GOT3 (cell line): ENCODE data around the gene C1orf198.

Experiments
- DNase-seq: peaks from one replicate; lab custom pipeline; 2025; ENCODE audit warnings: mixed read lengths; lab: John Stamatoyannopoulos, UW

C1orf198 gene

DNA sequence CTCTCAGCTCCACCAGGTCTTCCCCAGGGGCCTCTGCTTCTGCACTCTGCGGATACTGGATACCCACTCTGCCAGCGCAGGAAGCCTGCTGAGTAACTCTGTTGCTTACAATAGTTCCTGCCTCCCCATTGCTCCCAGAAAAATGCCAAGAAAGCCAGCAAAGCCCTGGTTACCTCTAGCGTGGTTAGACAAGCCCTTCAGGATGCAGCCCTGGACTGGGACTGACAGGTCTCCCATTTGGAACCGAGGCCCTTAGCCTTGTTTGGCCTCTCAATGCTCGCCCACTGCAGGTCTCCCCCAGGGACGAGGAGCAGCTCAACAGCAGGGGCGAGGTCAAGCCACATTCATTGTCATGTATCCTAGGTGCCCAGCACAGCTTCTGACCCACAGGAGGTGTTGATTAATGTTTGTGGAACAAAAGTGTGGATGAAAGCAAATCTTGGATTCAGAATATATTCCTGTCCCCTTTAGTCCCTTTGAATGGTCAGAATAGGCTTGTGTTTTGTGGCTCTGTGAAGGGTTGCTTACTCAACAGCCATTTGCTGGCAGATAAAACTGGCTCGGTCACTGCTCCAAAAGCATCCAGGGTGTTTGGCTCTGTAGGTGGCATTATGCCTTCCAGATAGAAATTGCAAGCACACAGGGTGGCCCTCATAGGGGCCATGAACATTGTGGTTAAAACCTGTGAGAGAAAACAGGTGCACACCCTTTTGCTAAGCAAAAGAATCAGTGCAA, 58.9 kb downstream of the C1orf198 start:
- DNase-seq = no peak

DNA sequence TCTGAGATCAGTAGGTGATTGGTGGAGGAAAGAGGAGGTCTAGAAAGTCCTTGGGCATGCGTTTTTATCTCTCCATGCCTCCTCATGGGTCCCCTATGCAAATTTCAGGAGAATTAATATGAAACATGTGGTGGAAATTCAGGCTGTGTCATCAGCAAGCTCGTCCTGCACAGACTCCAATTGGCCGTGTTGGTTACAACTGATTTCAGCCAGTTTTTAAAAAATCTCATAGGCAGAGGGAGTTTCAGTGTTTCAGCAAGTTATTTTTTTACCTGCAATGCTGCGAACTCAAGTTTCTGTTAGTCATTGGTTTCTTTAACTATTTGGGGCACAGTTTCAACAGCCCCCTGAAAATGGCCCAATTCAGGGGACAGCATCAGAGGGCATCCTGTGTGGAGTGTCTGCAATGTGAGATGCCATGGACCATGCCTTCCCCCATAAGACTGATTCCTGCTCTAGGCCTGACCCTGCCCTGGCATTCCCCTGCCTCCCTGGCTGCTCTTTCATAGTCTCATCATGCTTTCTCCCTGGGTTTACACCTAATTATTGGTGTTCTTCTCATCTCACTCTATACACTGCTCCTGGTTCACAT, 59.9 kb downstream of the C1orf198 start:
- no peak for DNase-seq

DNA sequence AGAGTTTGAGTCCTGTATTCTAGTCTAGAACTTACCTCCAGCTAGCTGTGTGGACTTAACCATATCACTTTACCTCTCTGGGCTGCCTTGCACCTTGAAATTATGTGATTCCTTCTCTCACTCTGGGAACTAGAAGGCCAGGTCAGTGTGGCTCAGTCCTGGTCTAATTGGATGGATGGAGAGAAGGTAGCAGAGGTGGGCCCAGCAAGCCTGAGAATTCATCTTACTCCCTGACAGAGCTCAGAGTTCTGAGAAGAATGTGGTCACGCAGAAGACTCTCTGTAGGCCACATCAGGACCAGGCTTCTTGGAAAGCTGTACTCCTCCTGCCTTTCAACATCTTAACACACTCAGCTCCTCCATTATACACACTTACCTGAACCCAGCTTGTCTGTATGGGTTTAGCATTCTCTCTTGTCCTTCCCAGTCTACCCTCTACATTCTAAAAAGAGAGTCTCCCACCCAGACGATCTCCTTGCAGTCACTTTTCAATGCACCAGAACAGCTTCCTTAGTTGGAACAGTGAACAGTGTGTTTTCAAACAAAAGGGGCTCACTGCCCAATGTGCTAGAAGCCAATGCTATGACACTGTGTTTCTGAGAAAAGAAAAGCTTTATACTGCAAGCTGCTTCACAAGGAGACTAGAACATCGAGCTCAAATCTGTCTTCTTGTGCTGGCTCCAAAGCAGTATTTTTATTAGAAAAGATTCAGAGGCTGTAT, 60.6 kb downstream of the C1orf198 start:
- DNase-seq = no peak

DNA sequence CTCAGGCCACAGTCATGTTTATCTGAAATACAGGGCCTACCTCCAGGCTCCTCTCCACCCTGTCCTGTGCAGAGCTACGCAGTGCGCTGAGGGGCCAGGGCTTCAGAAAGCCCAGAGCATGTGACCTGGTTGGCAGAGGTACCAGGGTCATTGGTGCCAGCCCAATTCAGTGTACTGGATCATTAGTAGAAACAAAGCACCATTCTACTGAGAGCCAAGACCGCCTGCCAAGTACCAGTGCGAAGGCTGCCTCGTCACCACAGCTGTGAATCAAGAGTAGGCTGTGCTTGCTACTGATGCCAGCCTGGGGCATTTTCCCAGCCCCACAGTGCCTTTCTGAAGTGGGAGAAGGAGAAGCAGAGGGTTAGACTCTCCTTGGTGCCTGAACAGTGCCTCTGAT, 61.3 kb downstream of the C1orf198 start:
- no peak for DNase-seq

DNA sequence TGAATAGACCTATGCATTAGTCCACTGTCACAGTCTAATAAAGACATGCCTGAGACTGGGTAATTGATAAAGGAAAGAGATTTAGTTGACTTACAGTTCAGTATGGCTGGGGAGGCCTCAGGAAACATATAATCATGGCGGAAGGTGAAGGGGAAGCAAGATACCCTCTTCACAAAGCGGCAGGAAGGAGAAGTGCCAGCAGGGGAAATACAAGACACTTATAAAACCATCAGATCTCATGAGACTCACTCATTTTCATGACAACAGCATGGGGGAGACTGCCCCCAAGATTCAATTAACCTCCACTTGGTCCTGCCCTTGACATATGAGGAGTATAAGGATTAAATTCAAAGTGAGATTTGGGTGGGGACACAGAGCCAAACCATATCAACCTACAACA, 61.8 kb downstream of the C1orf198 start:
- DNase-seq = no peak

DNA sequence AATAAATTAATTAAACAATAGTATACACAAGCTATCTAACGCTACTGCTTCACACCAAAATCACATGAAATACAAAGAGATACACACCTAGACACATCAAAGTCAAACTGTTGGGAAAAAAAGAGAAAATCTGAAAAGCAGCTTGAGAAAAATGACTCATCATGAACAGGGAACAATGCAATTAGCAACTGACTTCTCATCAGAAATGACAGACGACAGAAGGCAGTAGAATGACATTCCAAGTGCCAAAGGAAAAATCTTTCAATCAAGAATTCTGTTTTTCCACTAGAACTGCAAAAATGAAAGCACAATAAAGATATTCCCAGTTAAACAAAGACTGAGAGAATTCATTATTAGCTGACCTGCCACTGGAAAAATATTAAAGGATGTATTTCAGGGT, 63.9 kb downstream of the C1orf198 start:
- DNase-seq = no peak

DNA sequence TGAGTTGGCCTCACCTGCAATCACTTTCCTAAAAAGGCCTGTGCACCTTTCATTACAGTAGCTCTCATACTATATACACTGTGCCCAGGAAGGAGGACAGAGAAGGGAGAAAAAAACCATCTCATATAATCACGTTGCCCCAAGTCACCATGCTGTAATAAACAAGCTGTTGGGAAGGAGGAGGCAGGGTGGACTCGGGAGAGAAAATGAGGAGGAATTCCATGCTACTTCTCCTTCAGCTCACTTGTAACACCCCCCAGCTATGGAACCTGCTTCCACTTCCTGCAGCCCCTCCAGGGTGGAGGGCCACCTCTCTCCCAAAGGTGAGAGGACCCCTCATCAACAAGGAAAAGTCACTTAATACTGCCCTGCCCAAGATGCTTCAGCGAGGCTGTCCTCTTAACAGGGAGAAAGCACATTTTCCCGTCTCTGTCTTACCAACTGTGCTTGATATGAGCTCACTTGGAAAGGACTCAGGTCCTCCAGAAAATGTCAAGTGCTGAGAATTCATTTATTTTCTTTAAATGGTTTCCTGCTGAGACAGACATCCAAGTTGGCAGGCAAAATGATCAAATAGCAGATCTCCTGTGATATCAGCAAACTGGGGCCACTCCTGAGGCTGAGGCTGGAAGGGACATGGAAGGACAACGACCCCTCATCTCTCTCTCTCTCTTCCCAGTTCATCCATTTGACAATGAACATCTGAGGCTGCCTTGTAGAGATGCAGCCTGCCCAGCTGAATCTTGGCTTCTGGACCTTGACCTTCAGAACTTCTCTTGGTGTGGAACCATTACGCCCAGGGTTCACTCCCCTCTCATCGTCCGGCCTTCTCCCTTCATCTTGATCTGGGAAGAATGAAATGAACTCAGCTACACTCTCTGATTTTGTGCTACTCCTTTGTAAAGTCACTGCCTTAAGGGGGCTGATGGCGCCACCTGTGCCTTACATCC, 67.2 kb downstream of the C1orf198 start:
- DNase-seq = no peak

DNA sequence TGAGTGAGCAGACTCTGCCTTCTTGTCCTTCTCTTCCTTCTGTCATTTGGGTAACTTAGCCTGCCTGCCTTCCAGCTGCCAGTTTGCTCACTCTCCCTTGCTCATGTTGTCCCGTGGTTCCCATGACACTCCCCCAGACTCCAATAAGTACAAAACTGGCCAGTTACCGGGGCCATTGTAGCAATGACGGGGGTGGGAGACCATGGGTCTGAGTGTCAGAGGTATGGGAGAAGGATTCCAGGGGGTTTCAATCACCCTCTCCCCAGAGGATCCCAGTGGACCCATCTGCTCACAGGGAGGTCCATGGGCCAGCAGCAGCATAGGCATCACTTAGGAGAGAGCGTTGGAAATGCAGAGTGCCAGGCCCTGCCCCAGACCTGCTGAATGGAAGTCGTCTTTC, 69.8 kb downstream of the C1orf198 start:
- no peak for DNase-seq

DNA sequence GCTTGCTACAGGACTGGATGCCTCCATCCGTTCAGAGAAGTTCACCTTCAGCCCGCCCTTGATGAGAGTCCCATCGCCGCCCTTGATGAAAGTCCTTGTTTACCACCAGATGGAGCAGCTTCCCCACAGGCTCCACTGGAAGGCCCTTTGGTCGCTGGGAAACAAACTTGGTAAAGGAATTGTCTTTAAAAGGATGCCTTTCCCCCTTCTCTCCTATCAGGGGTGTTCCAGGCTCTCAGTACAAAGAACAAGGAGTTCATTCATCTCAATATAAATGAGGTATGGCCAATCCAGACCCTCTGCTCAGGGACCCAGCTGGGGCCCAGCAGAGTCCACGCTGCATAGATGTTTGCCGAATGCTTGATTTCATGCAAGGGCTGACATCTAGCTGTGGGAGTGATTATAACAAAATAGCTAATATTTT, 70.4 kb downstream of the C1orf198 start:
- DNase-seq = no peak

DNA sequence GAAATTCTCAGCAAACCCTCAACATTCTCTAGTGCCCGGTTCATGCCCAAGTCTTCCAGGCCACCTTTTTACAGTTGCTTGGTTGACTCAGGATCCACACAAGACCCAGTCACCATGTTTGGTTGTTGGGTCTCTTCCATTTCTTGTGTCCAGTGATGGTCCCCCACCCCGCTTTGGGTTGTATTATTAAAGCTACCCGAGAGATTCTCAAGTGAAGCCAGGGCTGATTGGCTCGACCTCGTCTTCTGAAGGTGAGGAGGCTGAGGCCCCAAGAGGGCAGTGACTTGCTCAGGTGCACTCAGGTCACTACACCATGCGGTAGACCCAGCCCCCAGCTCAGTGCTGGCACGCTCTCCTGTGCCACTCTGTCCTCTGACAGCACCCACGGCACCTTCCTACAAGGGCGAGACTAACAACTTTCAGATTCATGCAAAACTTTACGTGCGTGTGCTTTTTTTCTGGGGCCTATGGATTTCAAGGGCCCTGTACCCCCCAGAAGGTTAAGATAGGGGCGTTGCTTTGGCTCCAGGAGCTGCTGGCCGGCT, 70.9 kb downstream of the C1orf198 start:
- no peak for DNase-seq

DNA sequence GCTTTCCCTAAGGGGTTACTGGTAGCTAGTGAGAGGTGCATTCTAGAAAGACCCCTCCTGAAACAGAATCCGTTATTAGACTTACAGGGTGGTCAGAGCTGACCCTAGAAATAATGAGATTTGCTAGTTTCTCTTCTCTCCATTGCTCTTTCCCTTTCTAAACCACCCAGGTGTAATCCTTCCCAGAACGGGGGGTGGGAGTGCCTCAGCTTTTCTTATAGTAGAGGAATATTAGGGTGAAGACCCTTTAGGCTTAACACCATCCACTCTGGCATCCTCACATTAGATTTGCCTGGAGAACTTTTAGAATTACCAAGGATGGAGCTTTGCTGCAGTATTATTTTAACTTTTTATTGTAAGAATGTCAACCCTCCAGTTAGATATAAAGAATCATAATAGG, 71.7 kb downstream of the C1orf198 start:
- DNase-seq = no peak

DNA sequence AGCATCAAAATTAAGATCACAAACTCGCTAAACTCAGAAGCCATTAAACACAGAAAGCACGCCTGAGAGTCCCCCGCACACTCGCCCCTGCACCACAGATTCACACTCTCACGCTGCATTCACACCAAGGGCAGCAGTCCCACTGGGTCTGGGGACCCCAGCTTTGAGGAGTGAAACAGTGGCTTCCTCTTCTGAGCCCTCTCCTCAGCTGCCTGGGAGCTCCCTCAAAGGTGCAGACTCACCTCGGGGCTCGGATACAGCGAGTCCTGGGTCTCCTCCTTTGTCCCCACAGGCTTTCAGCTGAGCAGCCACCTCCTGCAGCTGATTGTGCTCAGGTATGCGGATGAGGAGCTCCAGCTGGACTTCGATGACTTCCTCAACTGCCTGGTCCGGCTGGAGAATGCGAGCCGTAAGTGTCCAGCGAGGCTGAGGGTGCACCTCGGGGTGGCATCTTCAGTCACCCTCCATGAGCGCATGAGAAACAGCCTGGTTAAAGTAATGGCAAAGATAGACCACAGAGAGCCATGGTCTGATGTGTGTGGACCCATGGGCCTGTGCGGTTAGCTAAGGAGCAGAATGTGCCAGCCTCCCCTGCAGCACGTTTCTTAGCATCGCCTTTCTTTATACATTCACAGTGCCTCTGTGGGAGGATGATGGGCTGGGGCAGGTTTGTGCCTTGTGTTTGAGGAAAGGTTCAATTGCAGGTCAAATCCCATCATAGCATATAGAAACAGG, 73.3 kb downstream of the C1orf198 start:
- no peak for DNase-seq

DNA sequence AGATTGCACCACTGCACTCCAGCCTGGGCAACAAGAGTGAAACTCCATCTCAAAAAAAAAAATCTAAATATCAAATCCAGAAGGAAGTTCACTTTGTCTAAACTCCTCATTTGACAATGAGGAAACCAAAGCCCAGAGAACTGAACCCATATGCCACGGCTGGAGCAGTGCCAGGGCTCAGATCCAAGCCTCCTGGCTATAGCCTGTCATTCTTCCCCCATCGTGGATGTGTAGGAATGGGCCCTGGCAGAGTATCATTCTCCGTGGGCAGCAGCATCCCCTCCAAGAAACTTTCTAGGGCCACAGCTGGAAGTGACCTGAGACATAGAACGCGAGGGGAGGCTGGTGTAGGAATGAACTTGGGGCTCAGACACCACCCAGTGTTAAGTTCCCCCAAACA, 73.9 kb downstream of the C1orf198 start:
- no peak for DNase-seq

DNA sequence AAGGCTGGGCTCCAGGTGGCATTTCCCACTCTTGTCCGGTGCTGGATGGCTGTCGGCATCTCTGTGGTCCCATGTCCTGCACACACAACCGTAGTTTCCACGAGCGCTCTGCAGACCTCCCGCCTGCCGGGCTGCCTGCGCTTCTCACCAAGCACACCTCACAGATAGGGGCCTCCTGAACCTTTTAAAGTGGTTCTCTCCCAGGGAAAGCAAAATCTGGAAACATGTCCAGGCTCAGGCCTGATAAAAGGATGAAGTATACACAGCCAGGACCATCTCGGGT, 74.9 kb downstream of the C1orf198 start:
- DNase-seq = no peak

DNA sequence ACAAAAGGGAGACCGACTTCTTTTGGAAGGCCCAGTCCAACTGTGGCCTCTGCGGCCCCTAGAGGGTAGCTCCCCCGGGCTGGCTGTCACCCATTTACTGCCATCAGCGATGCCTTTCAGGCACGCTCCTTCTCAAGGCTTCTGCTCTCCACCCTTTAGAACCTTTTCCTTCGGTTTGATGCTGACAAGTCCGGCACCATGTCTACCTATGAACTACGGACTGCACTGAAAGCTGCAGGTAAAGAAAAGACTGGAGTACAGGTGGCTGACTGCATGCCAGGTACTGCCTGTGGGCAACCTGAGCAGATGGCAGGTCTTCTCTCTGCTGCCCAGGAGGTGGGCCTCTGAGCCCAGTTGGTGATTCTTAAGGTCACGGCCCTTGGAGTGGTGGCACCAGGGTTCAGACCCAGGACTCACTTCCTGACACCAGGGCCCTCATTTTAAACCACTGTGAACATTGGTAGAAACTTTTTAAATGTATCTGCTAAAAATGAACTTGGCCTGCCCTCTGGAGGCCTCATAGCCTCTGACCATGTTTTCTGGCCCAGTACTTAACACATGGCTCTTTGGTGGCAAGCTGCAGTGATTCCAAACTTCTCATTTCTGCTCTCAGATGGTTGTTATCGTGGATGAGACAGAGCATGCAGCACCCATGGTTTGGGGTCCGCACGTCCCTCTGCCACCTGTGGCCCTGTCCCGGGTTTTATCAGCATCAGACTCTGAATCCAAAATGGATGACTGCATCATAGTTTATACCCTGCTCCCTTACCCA, 75.4 kb downstream of the C1orf198 start:
- no peak for DNase-seq

DNA sequence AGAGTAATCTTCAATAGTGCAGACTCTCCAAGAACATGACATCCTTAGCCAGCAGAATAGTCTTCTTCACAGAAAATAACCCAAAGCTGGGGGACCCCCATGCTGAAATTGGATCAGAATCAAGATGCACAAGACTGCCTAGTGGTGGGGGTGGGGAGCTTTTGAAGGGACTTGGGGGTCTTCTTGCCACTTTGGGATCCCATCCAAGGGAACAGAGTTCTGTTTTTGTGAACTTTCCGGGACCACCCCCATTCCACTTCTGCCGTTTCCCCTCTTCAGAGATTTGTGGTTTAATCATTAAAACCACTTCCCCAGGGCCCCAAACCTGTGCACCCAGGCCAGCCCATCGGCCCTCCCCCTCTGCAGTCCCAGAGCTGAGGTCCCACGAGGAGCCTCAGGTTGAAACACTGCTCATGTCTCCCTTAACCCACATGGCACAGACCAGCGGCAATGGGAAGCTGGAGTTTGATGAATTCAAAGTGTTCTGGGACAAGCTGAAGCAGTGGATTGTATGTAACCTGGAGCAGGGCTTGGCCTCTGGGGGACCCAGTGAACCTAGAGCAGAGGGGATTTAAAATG, 76.2 kb downstream of the C1orf198 start:
- DNase-seq = no peak

DNA sequence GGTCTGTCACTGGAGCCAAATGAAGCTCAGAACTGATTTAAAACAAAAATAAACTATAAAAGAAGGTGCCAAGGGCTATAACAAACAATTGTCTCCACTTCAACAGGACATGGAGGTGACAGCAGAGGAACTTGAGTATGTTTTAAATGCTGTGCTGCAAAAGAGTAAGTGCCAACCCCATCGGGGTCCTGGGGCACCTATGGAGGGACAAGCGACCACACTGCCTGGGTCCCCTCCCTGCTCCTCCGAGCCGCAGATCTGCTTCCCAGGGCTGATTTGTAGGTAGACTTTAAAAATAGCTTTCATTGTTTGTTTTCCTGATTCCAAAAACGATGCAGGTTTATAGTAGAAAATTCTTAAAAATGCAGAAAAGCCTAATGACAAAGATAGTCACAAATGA, 78.3 kb downstream of the C1orf198 start:
- DNase-seq = no peak

DNA sequence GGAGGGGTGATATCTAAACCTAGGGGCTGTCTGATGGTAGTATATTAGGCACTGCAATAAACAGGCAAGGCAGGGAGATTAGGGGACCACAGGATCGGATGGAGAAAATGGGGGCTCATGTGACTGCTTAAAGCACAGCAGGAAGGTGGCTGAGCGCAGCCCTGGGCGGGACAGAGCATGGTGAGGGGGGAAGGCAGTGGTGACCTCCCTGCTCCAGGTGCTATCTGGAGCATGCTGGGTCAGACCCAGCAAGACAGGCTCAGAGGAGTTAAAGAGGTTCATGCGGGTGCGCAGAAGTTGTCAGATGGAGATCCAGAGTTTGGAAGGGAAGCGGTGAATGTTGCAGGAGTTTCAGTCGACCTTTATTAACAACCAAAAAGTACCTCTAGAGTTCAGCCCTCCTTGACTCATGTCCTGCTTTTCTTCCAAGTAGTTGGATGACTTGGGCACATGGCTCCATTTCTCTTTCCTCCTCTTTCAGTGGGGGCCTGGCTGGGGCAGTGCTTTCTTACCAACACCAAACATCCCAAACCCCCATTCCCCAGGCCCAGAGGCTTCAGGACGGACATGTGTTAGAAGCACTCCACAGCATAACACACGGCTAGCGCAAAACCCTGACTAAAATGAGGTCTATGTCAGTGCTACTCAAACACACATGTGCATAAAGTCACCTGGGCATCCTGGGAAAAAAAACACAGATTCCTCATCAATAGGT, 79.6 kb downstream of the C1orf198 start:
- no peak for DNase-seq

DNA sequence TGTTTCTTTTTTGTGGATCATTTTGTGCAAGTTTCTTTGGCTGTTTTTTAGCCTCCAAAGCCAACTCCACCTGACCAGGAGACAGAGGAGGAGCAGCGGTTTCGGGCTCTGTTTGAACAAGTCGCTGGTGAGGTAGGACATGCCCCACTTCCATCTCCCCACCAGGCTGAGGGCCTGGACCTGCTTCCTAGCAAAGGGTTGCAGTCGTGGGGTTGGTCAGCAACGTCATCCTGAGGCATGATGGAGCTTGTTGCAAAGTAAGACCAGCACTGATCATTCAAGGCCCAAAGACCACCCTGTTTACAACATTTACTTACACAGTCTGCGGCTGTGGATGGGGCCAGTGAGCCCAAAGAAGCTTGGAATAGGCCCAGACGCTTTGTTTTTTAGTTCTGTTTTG, 80.8 kb downstream of the C1orf198 start:
- no peak for DNase-seq
